Measurements from ENCODE around the gene TRPC3. TPM values are rescaled to one million over a fixed set of nuclear protein-coding genes. Genes with fewer than 3 reads are reported as not detected.

Gene TRPC3
- total RNA-seq, 2 experiments from 2014 or later, result 0.50 TPM; not detected in 1

DNA sequence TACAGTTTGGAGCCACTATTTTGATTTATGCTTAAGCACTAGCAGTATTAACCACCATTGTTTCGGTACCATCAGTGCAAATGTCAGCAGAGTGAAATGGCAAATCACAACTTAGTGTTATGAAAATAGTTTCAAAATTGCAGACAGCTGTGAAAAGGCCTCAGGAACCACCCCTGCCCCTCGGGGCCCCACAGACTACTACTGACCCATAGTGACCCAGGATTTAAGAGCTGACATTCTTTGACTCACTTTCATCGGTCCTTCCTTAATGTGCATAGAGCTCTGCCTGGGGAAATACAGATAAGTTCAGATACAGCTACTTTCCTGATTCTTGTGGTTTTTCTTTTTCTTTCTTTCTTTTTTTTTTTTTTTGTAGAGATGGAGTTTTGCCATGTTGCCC lies 78.3 kb downstream of the TRPC3 start:
- Histone ChIP-seq H2AFZ (ENCODE audit: low read length) (no peak overlapping the region), H3K4me1 (ENCODE audit: insufficient read depth, low read length, poor library complexity, severe bottlenecking) (peaks cover 10% of the 10 kb centered on the region), H3K4me2 (ENCODE audit: low read length) (no peak overlapping the region), H3K36me3 (ENCODE audit: insufficient read depth, low read length) (no peaks in the 10 kb centered on the region), H3K9me2 (ENCODE audit: insufficient read depth, low read length) (no peaks in the 10 kb centered on the region), H4K20me1 (ENCODE audit: insufficient read depth, low read length) (no peaks in the 10 kb centered on the region), H3K4me3 (ENCODE audit: low read depth, low read length, poor library complexity, severe bottlenecking) (no peak overlapping the region), H3K9me3 (ENCODE audit: low read length) (no peaks in the 10 kb centered on the region), H3K79me2 (ENCODE audit: insufficient read depth, low read depth, low read length) (no peaks in the 10 kb centered on the region; the same call in 1 of the 2 replicates), H3K27ac (ENCODE audit: low read depth, low read length, poor library complexity, severe bottlenecking) (no peak overlapping the region)
- TF ChIP-seq, protein P1, sequence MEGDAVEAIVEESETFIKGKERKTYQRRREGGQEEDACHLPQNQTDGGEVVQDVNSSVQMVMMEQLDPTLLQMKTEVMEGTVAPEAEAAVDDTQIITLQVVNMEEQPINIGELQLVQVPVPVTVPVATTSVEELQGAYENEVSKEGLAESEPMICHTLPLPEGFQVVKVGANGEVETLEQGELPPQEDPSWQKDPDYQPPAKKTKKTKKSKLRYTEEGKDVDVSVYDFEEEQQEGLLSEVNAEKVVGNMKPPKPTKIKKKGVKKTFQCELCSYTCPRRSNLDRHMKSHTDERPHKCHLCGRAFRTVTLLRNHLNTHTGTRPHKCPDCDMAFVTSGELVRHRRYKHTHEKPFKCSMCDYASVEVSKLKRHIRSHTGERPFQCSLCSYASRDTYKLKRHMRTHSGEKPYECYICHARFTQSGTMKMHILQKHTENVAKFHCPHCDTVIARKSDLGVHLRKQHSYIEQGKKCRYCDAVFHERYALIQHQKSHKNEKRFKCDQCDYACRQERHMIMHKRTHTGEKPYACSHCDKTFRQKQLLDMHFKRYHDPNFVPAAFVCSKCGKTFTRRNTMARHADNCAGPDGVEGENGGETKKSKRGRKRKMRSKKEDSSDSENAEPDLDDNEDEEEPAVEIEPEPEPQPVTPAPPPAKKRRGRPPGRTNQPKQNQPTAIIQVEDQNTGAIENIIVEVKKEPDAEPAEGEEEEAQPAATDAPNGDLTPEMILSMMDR (conservative IDR thresholded peaks at IDR 0.05; ENCODE audit: low read length), result no peak
- TF ChIP-seq EZH2phosphoT487 (IDR thresholded peaks at IDR 0.05; ENCODE audit: borderline replicate concordance, low read depth, low read length), result no peak
- ChIA-PET POLR2A (no interaction called here), CTCF (ENCODE audit: unreplicated experiment) (no interaction called here)
- BruUV-seq (replicated peaks), result no TSS peak
- intact Hi-C loops (cut with micrococcal nuclease; ENCODE audit: unreplicated experiment), result no loop called here
- no peak for DNase-seq (ENCODE audit: low spot score)

DNA sequence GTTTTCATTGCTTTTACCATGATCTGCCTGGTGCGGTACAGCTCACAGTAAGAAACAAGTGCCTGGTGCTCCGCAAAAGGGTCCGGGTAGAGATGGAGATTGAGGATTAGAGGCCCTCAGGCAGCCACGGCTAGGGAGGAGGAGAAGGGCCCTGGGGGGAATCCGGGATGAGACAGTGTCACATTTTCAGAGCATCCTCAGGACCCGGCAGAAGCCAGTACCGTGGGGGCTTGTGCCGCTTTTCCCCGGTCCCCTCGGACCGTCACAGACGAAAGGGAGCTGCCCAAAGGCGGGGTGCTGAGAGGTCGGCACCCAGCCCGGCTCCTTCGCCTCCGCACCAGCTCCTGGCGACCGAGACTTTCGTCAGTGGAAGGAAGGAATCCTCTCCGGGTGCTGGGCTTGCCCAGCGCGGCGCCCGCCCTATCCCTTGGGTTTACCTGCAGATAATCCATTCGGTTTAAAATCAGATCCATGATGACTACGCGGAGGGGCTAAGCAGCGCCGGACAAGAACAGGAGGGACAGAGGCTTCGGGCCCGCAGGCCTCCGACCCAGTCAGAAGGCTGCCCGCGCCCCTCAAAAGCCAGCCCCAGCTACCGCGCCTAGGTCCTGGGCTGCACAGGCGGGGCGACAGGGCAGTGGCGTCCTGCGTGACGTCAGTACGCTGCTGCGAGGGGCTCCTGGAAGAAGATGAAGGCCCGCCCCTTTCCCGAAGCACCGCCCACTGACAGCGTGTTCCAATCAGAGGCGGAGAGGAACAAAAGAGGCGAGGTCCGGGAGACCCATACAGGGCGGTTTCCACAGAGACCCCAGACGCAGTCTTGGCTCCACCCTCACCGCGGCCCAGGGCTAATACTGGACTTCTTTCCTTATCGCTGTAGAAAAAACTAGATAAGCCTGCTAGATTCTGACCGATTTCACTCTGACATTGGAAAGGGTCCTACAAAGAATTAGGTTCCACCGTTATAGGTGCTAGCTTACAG lies 81.7 kb downstream of the TRPC3 start, which contains the start of gene BBS7:
Gene BBS7 (minus strand): TSS at position 634 of the 982 bp plus-strand sequence. CDS start 161 bp downstream, at position 473.
- ChIA-PET POLR2A (interaction anchor here (0.8 to 2.9 kb wide), 8 partner anchors 8 to 861 kb away, joined by 3 to 26 read pairs (median 4); partner anchors contain the start of gene CCNA2), CTCF (ENCODE audit: unreplicated experiment) (interaction anchor here (0.6 kb wide), 1 partner anchor 31 kb away, joined by 3 read pairs; no protein-coding TSS in a partner anchor)
- H4K20me1 ChIP-seq (ENCODE audit: insufficient read depth, low read length), result no peaks in the 10 kb centered on the region
- peaks cover 10% of the 10 kb centered on the region for H3K4me1 ChIP-seq (ENCODE audit: insufficient read depth, low read length, poor library complexity, severe bottlenecking)
- peak within 1 kb of the TSS; percentile 91 for H3K4me2 ChIP-seq (ENCODE audit: low read length)
- H3K9me3 ChIP-seq (ENCODE audit: low read length), result no peaks in the 10 kb centered on the region
- no peak within 1 kb of the TSS for H3K27ac ChIP-seq (ENCODE audit: low read depth, low read length, poor library complexity, severe bottlenecking)
- BruUV-seq (replicated peaks), result no TSS peak
- H3K9me2 ChIP-seq (ENCODE audit: insufficient read depth, low read length), result no peaks in the 10 kb centered on the region
- peaks cover 29% of the 10 kb centered on the region for H3K36me3 ChIP-seq (ENCODE audit: insufficient read depth, low read length)
- H2AFZ ChIP-seq (ENCODE audit: low read length), result peak within 1 kb of the TSS; percentile 93
- H3K79me2 ChIP-seq (ENCODE audit: insufficient read depth, low read depth, low read length), result peaks cover 3% of the 10 kb centered on the region; the same call in 1 of the 2 replicates
- intact Hi-C loops (cut with micrococcal nuclease; ENCODE audit: unreplicated experiment), result loop anchor here (1.0 kb wide), 1 partner anchor 46 kb away; no protein-coding TSS in a partner anchor
- TF ChIP-seq EZH2phosphoT487 (IDR thresholded peaks at IDR 0.05; ENCODE audit: borderline replicate concordance, low read depth, low read length), result no peak
- TF ChIP-seq, protein P1 (conservative IDR thresholded peaks at IDR 0.05; ENCODE audit: low read length), result no peak
- peak within 1 kb of the TSS; percentile 98 for H3K4me3 ChIP-seq (ENCODE audit: low read depth, low read length, poor library complexity, severe bottlenecking)
- peak; percentile 97 for DNase-seq (ENCODE audit: low spot score)

All from OCI-LY7 (cell line).